GM18499 (cell line): ENCODE data around the gene AMH.

Experiments used
- ATAC-seq: cut with Tn5 transposase; IDR thresholded peaks from one replicate; pipeline ENCODE4 v1.9.1; 2021; ENCODE audit warnings: moderate number of reproducible peaks; ENCODE audit not compliant: insufficient read depth, unreplicated experiment

AMH gene

DNA sequence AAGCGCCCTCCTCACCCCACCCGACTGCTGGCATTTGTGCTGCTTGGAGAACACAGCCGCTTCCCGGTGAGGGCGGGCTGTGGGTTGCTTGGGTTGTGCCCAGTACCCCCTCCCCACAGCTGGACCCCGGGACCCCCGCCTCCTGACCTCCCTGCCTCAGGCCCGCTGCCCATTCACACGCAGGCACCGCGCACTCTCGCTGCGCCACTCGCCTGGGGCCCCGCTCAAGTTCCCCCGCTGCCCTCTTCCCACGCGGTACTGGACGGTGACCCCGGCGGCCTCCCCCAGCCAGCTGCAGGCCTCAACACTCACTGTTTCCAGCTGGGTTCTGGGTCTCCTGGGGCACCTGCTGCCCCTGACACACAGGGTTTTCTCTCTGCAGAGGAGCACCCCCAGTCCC is 29.4 kb upstream of the AMH start:
- no peak for ATAC-seq

DNA sequence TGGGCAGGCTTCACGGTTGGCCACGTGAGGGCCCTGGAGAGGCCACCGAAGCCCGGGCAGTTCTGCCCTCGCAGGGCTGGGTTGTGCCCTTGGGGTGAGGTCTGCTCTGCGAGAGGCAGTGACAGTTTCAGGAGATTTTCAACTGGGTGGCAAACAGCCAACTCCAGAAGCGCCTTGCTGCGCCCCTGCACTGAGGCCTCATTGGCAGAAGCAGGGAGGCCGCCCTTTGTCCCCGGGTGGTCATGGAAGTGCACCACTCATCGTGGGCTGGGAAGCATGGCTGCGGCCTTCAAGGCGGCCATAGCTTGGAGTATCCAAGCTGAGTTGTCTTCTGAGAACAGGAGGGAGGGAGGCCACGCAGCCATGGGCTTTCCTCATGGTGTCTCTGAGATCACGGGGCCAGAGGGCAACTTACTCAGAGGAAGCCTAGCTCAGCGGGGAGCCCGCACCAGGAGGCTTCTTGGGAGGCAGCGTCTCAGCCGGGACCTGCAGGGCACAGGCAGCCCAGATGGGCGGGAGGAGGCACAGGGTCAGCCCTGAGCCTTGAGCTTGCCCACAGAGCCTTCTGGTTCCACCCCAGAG is 27.8 kb upstream of the AMH start:
- no peak for ATAC-seq

DNA sequence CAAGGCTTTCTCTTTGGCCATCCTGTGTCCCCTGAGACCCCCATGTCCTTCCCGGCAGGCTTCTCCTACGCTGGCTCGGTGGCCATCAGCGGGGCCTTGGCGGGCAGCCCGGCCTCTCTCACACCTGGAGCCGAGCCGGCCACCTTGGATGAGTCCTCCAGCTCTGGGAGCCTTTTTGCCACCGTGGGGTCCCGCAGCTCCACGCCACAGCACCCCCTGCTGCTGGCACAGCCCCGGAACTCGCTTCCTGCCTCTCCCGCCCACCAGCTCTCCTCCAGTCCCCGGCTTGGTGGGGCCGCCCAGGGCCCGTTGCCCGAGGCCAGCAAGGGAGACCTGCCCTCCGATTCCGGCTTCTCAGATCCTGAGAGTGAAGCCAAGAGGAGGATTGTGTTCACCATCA is 27.2 kb upstream of the AMH start:
- no peak for ATAC-seq

DNA sequence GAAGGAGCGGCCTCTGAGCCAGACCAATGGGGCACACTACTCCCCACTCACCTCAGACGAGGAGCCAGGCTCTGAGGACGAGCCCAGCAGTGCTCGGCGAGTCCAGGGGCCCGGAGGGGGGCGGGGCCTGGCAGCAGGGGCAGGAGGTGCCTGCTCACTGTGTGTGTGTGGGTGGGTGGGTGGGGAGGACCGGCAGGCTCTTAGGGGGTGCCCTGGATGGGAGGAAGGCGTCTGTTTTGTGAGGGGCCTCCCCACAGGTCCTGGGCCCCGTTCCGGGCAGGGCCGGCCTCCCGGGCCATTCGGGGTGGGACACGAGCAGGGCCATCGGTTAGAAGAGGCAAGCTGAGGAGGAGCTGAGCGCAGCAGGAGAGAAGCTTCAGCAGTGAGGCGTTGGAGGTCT is 25.7 kb upstream of the AMH start:
- no peak for ATAC-seq

DNA sequence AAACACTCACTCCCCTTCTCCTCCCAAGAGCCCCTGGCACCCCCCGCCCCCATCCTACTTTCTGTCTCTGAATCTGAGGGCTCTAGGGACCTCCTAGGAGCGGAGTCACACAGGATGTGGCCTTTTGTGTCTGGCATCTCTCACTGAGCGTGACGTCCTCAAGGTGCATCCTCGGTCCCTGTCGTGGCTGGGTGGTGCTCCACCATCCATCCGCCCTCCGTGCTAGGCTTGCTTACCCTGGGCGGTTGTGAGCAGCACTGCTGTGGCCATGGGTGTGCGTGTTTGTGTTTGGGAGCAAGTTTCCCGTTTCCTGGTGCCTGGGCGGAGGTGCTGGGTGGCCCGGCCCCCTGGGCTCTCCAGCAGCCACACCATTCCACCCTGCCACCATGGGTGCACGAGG is 25.2 kb upstream of the AMH start:
- ATAC-seq: no peak

DNA sequence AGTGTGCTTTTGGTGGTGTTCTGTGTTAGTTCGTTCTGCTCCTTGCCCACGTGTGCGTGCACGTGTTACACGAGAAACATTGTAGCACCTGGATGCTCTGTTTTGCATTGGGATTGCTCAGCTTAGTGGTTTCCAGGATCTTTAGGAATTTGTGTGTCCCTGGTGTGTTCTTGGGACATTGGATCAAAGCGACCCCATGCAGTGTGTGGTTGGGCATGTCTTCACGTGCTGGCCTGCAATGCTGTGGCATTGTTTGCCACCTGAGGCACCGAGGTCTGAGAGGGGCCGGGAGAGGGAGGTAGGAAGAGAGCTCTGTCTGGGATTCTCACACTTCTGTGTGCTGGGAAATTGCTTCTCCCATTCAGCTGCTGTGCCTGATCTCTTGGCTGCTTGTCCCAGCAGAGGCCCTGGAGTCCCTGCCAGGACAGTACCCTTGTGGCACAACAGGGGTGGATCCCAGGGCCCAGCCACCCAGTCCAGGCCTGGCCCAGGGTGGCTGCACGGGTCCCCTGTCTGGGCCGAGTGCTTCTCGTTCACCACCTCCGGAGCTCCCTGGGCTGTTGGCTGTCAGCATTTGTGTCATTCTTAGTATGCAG is 24.3 kb upstream of the AMH start:
- no peak for ATAC-seq

DNA sequence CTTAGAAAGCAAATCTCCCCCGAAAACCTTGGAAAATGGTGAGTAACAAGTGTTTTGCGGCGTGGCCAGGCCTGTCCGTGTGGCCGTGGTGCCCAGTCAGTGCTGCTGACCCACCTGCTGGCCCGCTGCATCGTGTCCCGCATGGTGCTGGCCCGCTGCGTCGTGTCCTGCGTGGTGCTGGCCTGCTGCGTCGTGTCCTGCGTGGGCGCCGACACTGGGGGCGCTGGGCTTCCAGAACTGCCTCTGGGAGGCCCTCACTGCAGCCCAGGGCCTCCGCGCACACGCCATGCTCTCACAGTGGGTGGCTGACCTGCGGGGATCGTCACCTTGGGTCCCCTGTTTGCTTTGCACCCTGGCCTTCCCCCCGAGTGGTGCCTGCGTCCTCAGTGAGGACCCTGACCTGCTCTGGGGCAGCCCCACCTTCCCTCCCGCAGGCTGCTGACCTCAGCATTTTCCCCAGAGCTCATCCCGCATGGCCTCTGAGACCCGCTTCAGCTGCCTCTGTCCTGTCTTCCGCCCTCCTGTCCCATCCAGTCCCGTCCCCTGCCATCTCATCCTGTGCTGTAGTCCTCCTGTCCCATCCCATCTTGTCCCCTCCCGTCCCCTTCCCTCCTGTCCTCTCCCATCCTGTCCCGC is 23.6 kb upstream of the AMH start:
- ATAC-seq: no peak

DNA sequence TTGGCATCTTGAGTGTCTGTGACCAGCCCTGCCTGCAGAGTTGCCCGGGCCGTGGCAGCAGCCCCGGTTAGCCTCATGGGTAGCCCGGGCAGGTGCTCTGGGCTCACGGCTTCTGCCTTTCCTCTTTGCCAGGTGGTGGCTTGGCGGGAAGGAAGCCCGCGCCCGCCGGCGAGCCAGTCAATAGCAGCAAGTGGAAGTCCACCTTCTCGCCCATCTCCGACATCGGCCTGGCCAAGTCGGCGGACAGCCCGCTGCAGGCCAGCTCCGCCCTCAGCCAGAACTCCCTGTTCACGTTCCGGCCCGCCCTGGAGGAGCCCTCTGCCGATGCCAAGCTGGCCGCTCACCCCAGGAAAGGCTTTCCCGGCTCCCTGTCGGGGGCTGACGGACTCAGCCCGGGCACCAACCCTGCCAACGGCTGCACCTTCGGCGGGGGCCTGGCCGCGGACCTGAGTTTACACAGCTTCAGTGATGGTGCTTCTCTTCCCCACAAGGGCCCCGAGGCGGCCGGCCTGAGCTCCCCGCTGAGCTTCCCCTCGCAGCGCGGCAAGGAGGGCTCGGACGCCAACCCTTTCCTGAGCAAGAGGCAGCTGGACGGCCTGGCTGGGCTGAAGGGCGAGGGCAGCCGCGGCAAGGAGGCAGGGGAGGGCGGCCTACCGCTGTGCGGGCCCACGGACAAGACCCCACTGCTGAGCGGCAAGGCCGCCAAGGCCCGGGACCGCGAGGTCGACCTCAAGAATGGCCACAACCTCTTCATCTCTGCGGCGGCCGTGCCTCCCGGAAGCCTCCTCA is 22.9 kb upstream of the AMH start:
- ATAC-seq: no peak

DNA sequence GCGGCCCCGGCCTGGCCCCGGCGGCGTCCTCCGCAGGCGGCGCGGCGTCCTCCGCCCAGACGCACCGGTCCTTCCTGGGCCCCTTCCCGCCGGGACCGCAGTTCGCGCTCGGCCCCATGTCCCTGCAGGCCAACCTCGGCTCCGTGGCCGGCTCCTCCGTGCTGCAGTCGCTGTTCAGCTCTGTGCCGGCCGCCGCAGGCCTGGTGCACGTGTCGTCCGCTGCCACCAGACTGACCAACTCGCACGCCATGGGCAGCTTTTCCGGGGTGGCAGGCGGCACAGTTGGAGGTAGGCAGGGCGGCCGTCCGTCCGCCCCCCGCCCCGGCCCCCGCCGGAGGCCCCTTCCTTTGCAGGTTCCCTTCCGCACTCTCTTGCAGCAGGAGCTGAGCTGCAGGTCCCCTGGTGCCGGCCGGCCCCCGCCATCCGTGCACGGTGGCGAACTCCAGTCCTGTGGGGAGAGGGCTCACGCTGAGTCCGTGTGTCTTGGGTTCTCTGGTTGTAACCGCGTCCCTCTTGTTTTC is 22.2 kb upstream of the AMH start:
- ATAC-seq: no peak

DNA sequence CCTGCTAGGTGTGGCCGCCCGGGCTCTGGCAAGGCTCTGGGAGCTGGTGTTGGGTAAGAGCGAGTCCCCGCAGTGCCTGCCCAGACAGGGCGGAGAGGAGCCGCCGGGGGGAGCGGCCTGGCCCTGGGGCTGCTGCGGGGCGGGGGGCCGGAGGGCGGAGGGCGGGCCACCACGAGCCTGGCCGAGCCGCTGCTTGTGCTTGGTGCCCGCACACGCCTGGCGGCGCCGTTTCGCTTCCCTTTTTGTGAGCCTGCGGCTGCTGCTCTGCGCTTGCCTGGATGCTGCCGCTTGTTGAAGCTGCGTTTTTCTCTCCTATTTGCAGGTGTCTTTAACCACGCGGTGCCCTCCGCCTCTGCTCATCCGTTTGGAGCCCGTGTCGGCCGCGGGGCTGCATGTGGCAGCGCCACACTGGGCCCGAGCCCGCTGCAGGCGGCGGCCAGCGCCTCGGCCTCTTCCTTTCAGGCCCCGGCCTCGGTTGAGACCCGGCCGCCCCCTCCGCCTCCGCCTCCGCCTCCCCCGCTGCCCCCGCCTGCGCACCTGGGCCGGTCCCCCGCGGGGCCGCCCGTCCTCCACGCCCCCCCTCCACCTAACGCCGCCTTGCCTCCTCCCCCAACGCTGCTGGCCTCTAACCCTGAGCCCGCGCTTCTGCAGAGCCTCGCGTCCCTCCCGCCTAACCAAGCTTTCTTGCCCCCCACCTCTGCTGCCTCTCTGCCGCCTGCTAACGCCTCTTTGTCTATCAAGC is 21.5 kb upstream of the AMH start:
- no peak for ATAC-seq

DNA sequence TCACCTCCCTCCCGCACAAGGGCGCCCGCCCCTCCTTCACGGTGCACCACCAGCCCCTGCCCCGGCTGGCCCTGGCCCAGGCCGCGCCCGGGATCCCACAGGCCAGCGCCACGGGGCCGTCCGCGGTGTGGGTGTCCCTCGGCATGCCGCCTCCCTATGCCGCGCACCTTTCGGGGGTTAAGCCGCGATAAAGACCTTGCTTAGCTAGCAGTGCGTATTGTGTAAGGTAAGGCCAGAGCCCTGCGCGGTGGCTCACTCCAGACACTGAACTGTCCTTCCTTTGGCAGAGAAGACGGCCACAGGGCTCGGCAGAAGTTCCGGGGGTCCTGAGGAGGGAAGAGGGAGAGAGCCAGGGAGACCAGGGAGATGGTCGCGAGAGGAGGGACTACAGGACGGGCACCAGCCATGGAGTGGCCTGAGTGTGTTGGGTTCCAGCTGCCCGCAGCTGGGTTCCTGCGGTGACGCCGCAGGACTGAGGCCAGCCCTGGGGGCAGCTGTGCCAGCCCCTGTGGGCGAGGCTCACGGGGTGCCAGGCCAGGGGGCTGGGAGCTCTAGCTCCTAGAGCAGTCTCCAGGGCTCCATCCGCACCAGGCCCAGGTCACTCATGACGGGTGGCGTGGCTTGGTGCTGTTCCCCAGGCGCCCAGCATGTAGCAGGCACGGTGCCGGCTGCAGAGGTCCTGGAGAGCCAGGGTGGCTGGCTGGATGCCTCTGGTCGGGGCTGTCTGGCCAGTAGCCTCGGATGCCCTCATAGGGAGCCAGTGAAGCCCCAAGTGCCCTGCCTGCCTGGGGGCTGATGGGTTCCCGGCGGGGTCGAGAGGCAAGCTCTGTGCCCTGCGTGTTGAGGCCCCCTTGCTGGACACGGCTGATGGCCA is 20.7 kb upstream of the AMH start:
- ATAC-seq: no peak

DNA sequence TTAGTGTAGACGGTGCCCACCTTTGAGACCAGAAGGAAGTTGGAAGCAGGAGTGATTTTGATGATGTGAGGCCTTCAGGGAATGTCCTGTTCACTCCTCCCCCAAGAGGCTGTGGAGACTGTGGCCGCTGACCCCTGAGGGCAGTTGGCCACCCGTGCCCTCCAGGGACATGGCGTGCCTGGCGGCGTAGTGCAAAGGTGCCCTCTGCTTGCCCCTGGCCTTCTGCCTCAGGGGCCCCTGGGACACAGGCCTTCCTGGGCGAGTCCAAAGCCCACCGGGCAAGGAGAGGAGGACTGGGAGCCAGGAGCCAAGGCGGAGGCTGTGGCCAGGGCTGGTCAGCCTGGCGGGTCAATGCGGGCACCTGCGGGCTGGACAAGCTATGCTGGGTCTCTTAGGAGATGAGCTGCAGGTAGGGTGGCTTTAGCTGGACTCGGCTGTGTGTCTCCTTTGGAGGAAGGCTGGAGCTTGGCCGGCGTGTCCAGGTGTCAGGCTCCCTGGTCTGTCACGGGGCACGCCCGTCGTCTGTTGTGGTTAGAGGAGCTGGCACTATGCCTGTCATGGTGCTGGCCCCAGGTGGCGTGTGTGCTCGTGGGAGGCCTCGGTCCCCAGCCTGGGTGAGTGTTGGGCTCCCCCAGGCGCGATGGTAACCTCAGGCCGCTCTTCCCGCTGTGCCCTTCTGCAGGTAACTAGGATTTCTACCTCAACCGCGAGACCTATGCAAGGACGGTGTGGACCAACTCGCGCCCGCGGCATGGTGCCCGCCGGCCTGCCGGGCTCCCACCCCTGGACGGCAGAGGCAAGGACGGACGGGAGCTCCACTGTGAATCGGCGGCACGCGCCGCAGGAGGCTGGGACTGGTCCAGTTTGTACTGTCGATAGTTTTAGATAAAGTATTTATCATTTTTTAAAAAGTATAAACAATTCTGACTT is 19.8 kb upstream of the AMH start:
- ATAC-seq: no peak

DNA sequence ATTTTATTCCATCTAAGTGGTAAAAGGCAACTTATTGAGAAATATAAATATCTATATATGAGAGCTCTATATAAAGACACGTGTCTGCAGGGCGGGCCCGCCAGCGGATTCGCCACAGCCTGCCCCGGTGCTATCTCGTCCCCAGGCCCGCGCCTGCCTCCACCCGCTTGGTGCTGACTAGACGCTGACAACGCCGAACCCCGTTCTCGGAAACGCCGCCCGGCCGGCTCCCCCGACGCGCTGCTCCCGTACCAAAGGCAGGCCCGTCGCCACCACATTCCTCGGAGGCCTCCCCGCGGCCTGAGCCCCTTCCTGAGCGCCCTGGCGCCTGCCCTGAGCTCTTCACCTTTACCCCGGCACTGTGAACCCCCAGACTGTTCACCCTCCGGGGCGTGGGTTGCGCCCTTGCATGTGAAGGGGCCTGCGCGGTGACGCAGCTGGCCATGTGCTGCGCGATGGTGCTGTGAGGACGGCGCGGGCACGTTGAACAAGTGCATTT is 19.0 kb upstream of the AMH start:
- ATAC-seq: no peak

DNA sequence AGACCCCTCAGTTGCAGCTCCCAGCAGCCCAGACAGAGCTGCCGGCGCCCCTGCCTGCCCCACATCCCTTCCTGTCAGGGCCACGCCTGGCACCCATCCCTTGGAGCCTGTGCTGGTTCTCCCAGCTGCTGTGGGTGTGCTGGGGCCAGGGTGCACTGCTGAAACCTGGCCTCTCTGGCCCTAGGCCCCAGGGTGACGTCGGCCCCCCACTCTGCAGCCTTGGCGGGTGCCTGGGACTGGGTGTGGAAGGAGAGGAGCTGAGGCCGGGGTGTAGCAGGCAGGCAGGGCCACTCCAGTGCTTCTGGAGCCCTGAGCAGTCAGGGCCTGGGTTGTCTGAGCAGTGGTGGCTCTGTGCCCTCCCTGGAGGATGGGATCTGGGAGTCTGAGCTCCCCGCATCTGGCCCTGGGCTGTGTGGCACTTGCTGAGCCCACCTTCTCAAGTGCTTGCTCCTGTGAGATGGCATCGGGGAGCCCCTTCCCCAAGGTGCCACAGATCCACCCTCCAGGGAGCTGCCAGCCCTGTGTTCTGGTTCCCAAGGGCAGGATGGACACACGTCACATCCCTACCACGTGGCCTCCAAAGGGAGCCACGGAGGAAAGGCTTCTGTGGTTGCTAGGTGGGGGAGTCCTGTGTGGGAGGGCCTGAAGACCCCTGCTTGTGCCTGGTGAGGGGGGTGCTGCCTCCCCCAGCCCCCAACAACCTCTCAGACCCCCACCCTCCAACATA is 18.2 kb upstream of the AMH start:
- ATAC-seq: no peak

DNA sequence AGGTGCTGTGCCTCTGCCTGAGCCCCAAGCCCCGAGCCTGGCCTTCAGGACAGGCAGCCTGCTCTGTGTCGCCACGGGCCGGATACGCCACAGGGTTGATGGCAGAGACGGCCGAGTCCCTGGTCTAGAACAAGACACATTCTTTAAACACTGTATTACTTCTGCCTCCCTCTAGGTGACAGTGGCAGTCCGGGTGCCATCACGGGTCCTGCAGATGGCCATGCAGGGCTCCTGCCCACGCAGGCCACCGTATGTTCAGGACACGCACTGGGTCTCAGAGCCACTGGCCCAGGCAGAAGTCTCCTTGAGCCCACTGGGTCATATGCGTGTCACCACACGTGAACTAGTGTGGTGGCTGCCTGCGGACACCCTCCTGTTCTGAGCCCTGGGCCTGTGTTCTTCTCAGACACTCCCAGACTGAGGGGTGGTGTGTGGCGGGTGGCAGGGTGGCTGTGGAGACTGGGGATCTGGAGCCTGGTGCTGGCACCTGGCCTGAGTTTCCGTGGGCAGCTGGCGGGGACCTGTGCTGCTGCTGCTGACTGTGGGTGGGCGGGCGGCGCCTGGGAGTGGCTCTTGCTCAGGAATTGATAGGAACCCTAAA is 17.4 kb upstream of the AMH start:
- ATAC-seq: no peak

DNA sequence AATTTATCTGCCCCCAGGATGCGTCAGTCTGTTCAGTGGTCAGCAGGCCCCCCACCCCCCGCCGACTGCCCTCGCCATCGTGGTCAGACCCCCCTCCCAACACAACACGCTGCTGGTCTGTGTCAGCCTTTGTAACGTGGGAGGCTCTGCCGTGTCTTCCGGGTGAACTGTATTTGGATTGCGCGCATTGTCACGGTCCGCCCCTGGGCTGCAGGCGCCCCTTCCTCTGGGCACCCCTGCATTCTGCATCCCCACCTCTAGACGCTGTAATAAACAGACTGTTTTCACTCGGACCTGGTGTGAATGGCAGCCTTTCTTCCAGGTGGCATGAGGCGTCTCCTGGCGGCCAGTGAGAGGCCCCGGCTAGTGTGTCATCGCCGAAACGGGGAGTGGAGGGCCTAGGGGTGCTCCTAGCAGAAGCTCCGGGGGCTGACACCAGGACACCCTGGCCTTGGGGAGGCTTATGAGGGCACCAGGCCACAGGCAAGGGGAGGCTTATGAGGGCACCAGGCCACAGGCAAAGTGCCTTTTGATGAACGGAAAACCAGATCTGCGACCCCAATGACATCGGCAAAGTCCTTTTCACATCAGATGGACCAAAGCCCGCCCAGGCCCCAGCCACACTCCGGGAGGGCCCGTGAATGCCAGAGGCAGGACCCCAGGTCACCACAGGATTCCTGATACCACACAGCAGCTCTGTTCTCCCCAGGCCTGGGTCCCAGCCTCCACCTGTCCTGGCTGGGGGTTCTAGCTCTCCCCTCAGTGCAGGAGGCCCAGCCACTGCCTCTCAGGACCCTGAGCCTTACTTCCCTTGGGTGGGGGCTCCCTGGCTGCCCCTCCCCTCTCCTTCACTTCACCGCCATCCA is 16.6 kb upstream of the AMH start:
- ATAC-seq: no peak
